Astrocyte (in vitro differentiated cells and primary cell): ENCODE measurements around the gene DIP2B.

Source experiments
- CTCF ChIP-seq: IDR thresholded peaks from 2 replicates; pipeline ENCODE4 v1.5.1; 2011; ENCODE audit warnings: low read depth, mild to moderate bottlenecking, inconsistent platforms, low read length, moderate library complexity; ENCODE audit not compliant: insufficient read depth
- EZH2 ChIP-seq: IDR thresholded peaks from 2 replicates; pipeline ENCODE4 v1.6.1; 2012; ENCODE audit warnings: mild to moderate bottlenecking, low read length, inconsistent platforms; ENCODE audit not compliant: insufficient read depth

- TF ChIP-seq CTCF (no peak), EZH2 (no peak)
These were observed 3.1 kb downstream of the DIP2B start for GRCh38 chr12:50507930-50508329.
